Measurements from ENCODE around the gene NF1. TPM values are rescaled to one million over a fixed set of nuclear protein-coding genes. Genes with fewer than 3 reads are reported as not detected.

Gene NF1
- total RNA-seq, 2 donors from 2014 or later: 62.3 to 68.0 TPM

DNA sequence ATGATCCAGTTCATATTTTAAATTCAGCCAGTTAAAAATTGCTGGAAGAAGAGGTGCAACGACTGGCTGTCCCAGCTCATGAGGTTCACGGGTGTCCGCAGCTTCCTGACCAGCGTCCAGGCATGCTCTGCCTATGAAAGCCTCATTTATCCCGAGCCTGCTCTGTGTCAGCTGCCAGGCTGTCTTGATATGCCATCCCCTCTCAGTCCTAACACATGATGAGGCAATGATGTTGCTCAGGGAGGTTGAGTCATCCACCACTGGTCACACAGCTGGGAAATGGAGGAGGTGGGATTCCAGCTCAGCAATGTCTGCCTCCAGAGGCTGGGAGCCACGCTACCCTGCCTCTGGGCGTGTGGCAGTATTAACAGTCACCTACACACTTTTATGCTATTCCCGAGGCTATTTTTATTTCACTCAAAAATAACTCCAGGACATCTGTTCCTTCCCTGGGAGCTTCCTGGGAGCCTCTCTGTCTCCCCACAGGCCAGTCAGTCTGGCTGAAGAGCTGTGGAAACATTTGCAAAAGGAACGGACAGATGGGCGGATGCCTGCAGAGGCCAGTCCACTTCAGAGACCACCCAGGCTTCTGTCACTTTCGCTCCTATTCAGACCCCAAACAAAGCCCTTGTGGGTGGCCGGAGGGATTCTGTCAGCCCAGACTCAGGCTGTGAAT, 319.2 kb downstream of the NF1 start:
- Histone ChIP-seq H3K4me3 (no peak overlapping the region), H3K27ac (no peak overlapping the region), H3K36me3 (no peaks in the 10 kb centered on the region), H3K9me3 (no peaks in the 10 kb centered on the region), H3K27me3 (replicated peaks; ENCODE audit: insufficient read depth) (no peaks in the 10 kb centered on the region), H3K4me1 (replicated peaks) (no peaks in the 10 kb centered on the region)
- DNase-seq (ENCODE audit: low spot score): no peak
- 55% methylated on average over 12 of the region's 12 CpGs for WGBS
- intact Hi-C loops (cut with DNase I): no loop called here
- TF ChIP-seq, protein P1, sequence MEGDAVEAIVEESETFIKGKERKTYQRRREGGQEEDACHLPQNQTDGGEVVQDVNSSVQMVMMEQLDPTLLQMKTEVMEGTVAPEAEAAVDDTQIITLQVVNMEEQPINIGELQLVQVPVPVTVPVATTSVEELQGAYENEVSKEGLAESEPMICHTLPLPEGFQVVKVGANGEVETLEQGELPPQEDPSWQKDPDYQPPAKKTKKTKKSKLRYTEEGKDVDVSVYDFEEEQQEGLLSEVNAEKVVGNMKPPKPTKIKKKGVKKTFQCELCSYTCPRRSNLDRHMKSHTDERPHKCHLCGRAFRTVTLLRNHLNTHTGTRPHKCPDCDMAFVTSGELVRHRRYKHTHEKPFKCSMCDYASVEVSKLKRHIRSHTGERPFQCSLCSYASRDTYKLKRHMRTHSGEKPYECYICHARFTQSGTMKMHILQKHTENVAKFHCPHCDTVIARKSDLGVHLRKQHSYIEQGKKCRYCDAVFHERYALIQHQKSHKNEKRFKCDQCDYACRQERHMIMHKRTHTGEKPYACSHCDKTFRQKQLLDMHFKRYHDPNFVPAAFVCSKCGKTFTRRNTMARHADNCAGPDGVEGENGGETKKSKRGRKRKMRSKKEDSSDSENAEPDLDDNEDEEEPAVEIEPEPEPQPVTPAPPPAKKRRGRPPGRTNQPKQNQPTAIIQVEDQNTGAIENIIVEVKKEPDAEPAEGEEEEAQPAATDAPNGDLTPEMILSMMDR (IDR thresholded peaks at IDR 0.05): no peak
- TF ChIP-seq POLR2AphosphoS5 (IDR thresholded peaks at IDR 0.05) (no peak), POLR2A (IDR thresholded peaks at IDR 0.05) (no peak)

DNA sequence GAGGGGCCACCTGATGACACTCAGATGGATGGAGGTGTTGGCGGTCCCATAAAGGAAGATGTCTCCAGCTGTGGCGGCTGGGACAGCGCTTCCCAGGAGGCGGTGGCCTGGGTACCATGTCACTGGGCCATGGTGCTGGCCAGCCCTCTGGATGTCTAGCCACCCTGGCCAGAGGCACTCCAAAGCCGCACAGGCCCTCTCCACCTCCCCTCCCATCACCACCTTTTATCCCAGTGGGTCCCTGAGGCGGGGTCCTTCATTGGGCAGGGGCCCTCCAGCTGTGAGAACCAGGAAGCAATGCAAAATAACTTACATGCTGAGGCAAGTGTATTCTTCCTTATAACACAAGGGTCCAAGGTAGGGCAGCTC, 319.8 kb downstream of the NF1 start:
- Histone ChIP-seq H3K4me3 (no peak overlapping the region), H3K9me3 (no peaks in the 10 kb centered on the region), H3K27ac (no peak overlapping the region), H3K36me3 (no peaks in the 10 kb centered on the region), H3K27me3 (replicated peaks; ENCODE audit: insufficient read depth) (no peaks in the 10 kb centered on the region), H3K4me1 (replicated peaks) (no peaks in the 10 kb centered on the region)
- intact Hi-C loops (cut with DNase I): no loop called here
- DNase-seq (ENCODE audit: low spot score): no peak
- TF ChIP-seq POLR2AphosphoS5 (IDR thresholded peaks at IDR 0.05) (no peak), POLR2A (IDR thresholded peaks at IDR 0.05) (no peak)
- 87% methylated on average over 6 of the region's 6 CpGs for WGBS

DNA sequence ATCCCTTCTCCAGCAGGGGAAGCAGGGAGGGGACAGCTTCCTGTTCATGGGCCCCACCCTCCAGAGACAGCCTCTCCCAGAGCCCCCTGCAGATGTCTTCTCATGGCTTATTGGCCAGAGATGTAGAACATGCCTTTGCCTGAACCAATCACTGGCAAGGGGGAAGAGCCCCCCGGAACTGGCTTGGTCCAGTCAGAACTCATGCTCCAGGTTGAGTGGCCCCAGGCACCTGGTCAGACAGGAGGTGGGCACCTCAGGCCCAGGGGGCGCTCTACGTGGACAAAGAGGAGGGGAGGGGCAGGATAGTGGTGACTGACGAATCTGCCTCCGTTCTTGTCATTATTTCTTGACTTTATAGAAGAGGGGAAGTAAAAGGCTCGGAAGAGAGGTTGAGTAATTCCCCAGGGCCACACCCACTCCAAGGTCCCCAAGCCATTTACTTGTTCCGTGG, 320.3 kb downstream of the NF1 start:
- TF ChIP-seq, protein P1 (IDR thresholded peaks at IDR 0.05): no peak
- no peak for TF ChIP-seq POLR2A (IDR thresholded peaks at IDR 0.05)
- TF ChIP-seq POLR2AphosphoS5 (IDR thresholded peaks at IDR 0.05): no peak
- DNase-seq (ENCODE audit: low spot score): no peak
- Histone ChIP-seq H3K36me3 (no peaks in the 10 kb centered on the region), H3K4me3 (no peak overlapping the region), H3K9me3 (no peaks in the 10 kb centered on the region), H3K4me1 (replicated peaks) (no peaks in the 10 kb centered on the region), H3K27me3 (replicated peaks; ENCODE audit: insufficient read depth) (no peaks in the 10 kb centered on the region), H3K27ac (no peak overlapping the region)
- WGBS: 70% methylated on average over 7 of the region's 7 CpGs
- intact Hi-C loops (cut with DNase I): no loop called here

DNA sequence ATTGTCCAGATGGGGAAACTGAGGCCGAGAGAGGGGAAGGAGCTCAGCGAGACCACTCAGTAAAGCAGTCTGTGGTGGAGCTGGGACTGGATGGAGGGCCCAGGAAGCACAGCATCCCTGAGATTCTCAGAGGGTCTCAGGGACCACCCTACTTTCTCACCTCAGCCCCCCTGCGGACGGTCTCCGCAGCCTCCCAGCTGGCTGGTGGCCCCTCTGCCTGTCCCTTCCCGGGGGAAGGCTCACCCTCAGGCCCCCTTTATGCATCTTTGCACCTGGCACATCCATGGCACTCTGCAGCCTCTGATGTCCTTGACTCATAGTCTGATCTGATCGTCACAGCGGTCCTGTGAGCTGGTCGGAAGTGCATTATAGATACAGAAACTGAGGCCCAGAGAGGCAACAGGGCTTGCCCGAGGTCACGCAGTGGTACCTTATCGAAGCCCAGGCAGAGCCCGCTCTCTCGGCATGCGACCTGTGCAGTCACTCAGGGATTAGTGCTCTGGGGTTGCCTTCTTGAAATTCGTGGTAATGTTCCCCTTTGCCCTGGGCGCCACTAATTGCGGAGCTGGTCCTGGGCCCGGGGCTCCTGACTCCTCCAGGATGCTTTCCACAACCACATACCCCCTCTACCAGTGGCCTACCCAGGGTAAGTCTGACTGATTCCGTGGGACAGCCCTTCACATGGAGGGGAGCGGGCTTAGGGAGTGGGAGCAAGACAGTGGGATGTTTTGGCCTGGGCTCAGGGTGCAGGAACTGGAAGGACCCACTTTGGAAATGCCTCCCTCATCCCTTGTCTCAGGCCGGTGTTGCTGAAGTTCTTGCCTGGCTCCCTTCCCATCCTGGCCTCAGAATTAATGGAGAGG, 321.1 kb downstream of the NF1 start:
- WGBS: 83% methylated on average over 22 of the region's 22 CpGs
- no peaks in the 10 kb centered on the region for H3K27me3 ChIP-seq (replicated peaks; ENCODE audit: insufficient read depth)
- H3K27ac ChIP-seq: no peak overlapping the region

DNA sequence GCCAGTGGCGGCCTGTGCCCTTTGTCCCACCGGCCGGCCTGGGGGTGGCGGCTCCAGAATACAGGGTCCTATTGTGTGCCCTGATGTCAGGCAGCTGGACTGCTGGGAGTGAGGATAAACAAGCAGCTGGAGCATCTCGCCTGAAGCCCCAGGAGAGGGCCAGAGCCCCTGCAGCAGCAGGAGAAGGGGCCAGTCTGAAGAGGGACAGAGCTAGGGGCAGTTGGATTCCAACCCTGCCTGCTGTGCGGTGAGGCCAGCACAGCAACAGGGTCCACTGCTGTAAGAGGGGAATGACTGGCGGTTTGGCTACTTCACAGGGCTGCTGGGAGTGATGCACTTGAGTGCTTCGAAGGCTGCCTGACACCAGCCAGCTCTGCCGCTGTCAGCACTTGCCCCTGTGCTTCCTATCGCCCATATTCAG, 321.7 kb downstream of the NF1 start:
- TF ChIP-seq POLR2AphosphoS5 (IDR thresholded peaks at IDR 0.05) (no peak), POLR2A (IDR thresholded peaks at IDR 0.05) (no peak)
- TF ChIP-seq, protein P1 (IDR thresholded peaks at IDR 0.05): no peak
- no peaks in the 10 kb centered on the region for H3K27me3 ChIP-seq (replicated peaks; ENCODE audit: insufficient read depth)
- no peaks in the 10 kb centered on the region for H3K4me1 ChIP-seq (replicated peaks)
- H3K4me3 ChIP-seq: no peak overlapping the region
- 61% methylated on average over 10 of the region's 10 CpGs for WGBS
- intact Hi-C loops (cut with DNase I): no loop called here
- H3K36me3 ChIP-seq: no peaks in the 10 kb centered on the region
- DNase-seq (ENCODE audit: low spot score): no peak
- no peaks in the 10 kb centered on the region for H3K9me3 ChIP-seq
- H3K27ac ChIP-seq: no peak overlapping the region

More for the DNA sequence above, 321.1 kb downstream of the NF1 start:
- TF ChIP-seq POLR2A (IDR thresholded peaks at IDR 0.05) (no peak), POLR2AphosphoS5 (IDR thresholded peaks at IDR 0.05) (no peak)
- TF ChIP-seq, protein P1 (IDR thresholded peaks at IDR 0.05): no peak
- H3K4me3 ChIP-seq: no peak overlapping the region
- no peaks in the 10 kb centered on the region for H3K9me3 ChIP-seq
- H3K4me1 ChIP-seq (replicated peaks): no peaks in the 10 kb centered on the region
- H3K36me3 ChIP-seq: no peaks in the 10 kb centered on the region
- no peak for DNase-seq (ENCODE audit: low spot score)
- intact Hi-C loops (cut with DNase I): no loop called here

Measured in prostate gland (tissue), 2 donors.